A673 (cell line): ENCODE results near the gene SEMA4D. TPM values are rescaled to one million over a fixed set of nuclear protein-coding genes. Genes with fewer than 3 reads are reported as not detected.

Experiments used
- BruUV-seq: library from RNA; stranded (reverse); fragments of 400-500 nt; replicated peaks from 2 replicates; lab custom pipeline; 2021; lab: Mats Ljungman, UMichigan
- CTCF ChIA-PET: fragments of 300-600 bp; sonication (Branson Sonifier 250); formaldehyde crosslinking; loops from one replicate; lab custom pipeline; 2022; ENCODE audit warnings: antibody characterized with exemption; lab: Charles Lee
- POLR2A ChIA-PET: fragments of 300-600 bp; sonication (Branson Sonifier 250); formaldehyde crosslinking; loops from one replicate; lab custom pipeline; 2022; ENCODE audit warnings: antibody characterized with exemption; ENCODE audit not compliant: low non-redundant PET; lab: Charles Lee
- DNase-seq: peaks from one replicate; pipeline ENCODE4 v3.0.0-alpha.2; 2015; ENCODE audit warnings: low spot score
- H3K27ac ChIP-seq: fragments of 200-600 bp; sonication (generic); 2 replicates; pipeline ENCODE4 v1.5.1; 2016; ENCODE audit warnings: mixed run types, low read depth, mild to moderate bottlenecking, mixed read lengths, antibody characterized with exemption, low read length; ENCODE audit not compliant: poor library complexity, severe bottlenecking
- H3K27me3 ChIP-seq: fragments of 200-600 bp; sonication (generic); replicated peaks from 2 replicates; pipeline ENCODE4 v1.6.1; 2017; ENCODE audit warnings: mixed run types, low read depth, mild to moderate bottlenecking, mixed read lengths, antibody characterized with exemption, low read length; ENCODE audit not compliant: insufficient read depth, poor library complexity
- H3K36me3 ChIP-seq: fragments of 200-600 bp; sonication (generic); 2 replicates; pipeline ENCODE4 v1.6.1; 2016; ENCODE audit warnings: mixed run types, mild to moderate bottlenecking, mixed read lengths, antibody characterized with exemption, low read length; ENCODE audit not compliant: insufficient read depth, poor library complexity, severe bottlenecking
- H3K4me1 ChIP-seq: fragments of 200-600 bp; sonication (generic); 2 replicates; pipeline ENCODE4 v1.6.1; 2017; ENCODE audit warnings: mixed run types, mild to moderate bottlenecking, mixed read lengths, antibody characterized with exemption, low read length; ENCODE audit not compliant: insufficient read depth, poor library complexity, severe bottlenecking
- H3K4me3 ChIP-seq: fragments of 200-600 bp; sonication (generic); 2 replicates; pipeline ENCODE4 v1.5.1; 2016; ENCODE audit warnings: low read depth, mixed run types, mild to moderate bottlenecking, mixed read lengths, low read length; ENCODE audit not compliant: poor library complexity, severe bottlenecking
- H3K9me3 ChIP-seq: fragments of 200-600 bp; sonication (generic); 2 replicates; pipeline ENCODE4 v1.6.1; 2016; ENCODE audit warnings: mixed run types, low read depth, mild to moderate bottlenecking, mixed read lengths, antibody characterized with exemption, low read length; ENCODE audit not compliant: poor library complexity, severe bottlenecking
- EZH2 ChIP-seq: fragments of 200-600 bp; sonication (generic); IDR thresholded peaks from 2 replicates; pipeline ENCODE4 v1.6.1; 2017; ENCODE audit warnings: borderline replicate concordance, low read depth, mild to moderate bottlenecking, mixed read lengths, antibody characterized with exemption, low read length; ENCODE audit not compliant: poor library complexity, severe bottlenecking
- intact Hi-C: fragments of 100-400 bp; cut with micrococcal nuclease; formaldehyde crosslinking; loops from one replicate; pipeline ENCODE4 v1.10.0; 2022; ENCODE audit not compliant: unreplicated experiment
- total RNA-seq: library from RNA; stranded (reverse); gene quantifications from 2 replicates; pipeline ENCODE4 v1.2.3, GENCODE V29; 2021
- TF ChIP-seq, protein P1 (sequence below): fragments of 300-800, 200-600 bp; sonication (generic); conservative IDR thresholded peaks from 2 replicates; pipeline ENCODE4 v1.5.1; 2017; ENCODE audit warnings: low read depth, mild to moderate bottlenecking, antibody characterized with exemption, low read length, moderate library complexity, mixed read lengths

The SEMA4D gene
- total RNA-seq, 1 experiment from 2014 or later = 14.2 TPM

DNA sequence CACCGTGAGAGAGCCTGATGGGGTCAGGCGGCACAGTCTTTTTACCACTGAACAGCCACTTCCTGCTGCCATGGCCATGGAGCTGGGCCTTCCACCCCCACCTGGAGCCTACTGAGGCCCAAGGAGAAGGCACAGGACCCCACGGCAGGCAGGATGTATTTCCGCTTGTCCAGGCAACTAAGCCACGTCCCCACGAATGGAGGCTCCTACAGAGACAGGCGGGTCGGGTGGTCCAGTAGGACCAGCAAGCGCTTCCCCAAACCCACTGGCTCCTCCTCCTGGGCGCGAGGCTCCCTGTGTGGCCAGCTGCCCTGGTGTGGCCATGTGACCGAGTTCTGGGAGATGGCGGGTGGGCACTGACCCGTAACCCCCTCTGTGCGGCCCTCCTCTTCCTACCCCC is 113.1 kb downstream of the SEMA4D start:
- DNase-seq = no peak
- Histone ChIP-seq H3K36me3 (no peaks in the 10 kb centered on the region), H3K4me3 (no peak overlapping the region), H3K4me1 (no peaks in the 10 kb centered on the region), H3K9me3 (no peaks in the 10 kb centered on the region), H3K27ac (no peak overlapping the region), H3K27me3 (no peaks in the 10 kb centered on the region)
- TF ChIP-seq, protein P1, sequence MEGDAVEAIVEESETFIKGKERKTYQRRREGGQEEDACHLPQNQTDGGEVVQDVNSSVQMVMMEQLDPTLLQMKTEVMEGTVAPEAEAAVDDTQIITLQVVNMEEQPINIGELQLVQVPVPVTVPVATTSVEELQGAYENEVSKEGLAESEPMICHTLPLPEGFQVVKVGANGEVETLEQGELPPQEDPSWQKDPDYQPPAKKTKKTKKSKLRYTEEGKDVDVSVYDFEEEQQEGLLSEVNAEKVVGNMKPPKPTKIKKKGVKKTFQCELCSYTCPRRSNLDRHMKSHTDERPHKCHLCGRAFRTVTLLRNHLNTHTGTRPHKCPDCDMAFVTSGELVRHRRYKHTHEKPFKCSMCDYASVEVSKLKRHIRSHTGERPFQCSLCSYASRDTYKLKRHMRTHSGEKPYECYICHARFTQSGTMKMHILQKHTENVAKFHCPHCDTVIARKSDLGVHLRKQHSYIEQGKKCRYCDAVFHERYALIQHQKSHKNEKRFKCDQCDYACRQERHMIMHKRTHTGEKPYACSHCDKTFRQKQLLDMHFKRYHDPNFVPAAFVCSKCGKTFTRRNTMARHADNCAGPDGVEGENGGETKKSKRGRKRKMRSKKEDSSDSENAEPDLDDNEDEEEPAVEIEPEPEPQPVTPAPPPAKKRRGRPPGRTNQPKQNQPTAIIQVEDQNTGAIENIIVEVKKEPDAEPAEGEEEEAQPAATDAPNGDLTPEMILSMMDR = no peak
- TF ChIP-seq EZH2 = no peak
- intact Hi-C loops = no loop called here
- ChIA-PET CTCF (no interaction called here), POLR2A (no interaction called here)
- no TSS peak for BruUV-seq

DNA sequence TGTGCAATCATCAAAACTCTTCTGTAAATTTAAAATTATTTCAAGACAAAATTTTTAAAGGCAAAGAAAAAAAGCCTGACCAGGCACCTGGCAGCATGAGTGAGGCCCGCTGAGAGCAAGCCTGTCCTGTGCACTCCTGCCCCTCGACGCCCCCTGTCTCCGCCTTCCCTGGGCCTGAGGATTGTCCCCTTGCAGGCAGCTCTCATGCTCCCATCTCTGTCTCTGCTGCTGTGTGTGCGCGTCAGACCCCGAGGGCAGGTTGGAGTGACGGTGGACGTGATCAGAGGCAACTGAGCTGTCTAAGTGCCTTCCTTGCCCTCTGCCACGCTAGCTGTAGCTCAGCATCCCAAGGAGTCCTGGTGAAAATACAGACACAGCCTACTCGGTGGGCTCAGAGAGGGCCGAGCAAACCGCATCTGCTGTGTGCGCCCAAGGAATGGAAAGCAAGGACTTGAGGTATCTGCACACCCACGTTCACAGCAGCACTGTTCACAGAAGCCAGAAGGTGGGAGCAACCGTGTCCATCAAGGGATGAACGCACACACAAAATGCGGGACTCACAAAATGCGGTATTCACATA is 114.1 kb downstream of the SEMA4D start:
- H3K4me1 ChIP-seq = no peaks in the 10 kb centered on the region
- intact Hi-C loops = no loop called here
- H3K27ac ChIP-seq = no peak overlapping the region
- no peak for TF ChIP-seq EZH2
- TF ChIP-seq, protein P1 = no peak
- no TSS peak for BruUV-seq
- no peak for DNase-seq
- H3K4me3 ChIP-seq = no peak overlapping the region
- no peaks in the 10 kb centered on the region for H3K9me3 ChIP-seq
- H3K27me3 ChIP-seq = no peaks in the 10 kb centered on the region
- ChIA-PET POLR2A (no interaction called here), CTCF (no interaction called here)
- no peaks in the 10 kb centered on the region for H3K36me3 ChIP-seq

DNA sequence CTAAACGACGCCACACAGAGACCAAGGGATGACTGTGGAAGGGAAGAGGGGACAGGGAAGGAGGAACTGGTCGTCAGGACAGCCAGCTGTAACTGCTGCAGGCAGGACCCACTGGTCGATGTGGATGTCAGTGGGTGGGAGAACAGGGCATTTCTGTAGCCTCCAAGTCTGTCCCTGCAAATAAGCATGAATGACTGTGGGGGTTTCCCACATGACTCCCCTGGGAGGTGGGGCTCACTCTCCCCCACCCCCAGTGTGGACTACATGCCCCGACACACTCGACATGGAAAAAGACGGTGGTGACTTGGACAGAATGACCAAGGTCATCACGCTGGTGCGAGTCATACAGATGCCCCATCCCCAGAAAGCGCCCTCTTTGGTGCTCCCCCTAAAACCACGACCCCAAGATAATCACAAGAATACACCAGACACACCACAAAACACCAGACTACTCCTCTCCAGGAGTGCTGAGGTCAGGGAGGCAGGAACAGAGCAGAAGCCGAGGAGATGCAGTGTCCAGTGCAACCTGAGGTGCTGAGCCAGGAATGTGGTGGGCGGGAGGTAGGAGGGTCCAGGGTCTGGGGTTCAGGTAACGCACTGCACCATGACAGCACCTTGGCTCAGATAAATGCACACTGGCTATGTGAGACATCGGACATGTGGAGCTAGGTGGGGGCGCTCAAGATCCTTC is 114.7 kb downstream of the SEMA4D start:
- no peaks in the 10 kb centered on the region for H3K27me3 ChIP-seq
- ChIA-PET CTCF (no interaction called here), POLR2A (no interaction called here)
- no peaks in the 10 kb centered on the region for H3K9me3 ChIP-seq
- no peak overlapping the region for H3K27ac ChIP-seq
- intact Hi-C loops = no loop called here
- no TSS peak for BruUV-seq
- TF ChIP-seq EZH2 = no peak
- TF ChIP-seq, protein P1 = no peak
- H3K4me1 ChIP-seq = no peaks in the 10 kb centered on the region
- H3K36me3 ChIP-seq = no peaks in the 10 kb centered on the region
- no peak for DNase-seq
- H3K4me3 ChIP-seq = no peak overlapping the region
